MM.1S (cell line): ENCODE data around the gene SHANK1.

ENCODE experiments used
- DNase-seq: peaks from one replicate; pipeline ENCODE4 v3.0.0-alpha.2; 2015
- H2AFZ ChIP-seq: fragments of 300-600 bp; sonication (generic); 2 replicates; pipeline ENCODE4 v1.6.0; 2016; ENCODE audit warnings: antibody characterized with exemption, low read length
- H3F3A ChIP-seq: fragments of 300-600 bp; sonication (generic); 2 replicates; pipeline ENCODE4 v1.6.1; 2016; ENCODE audit warnings: mild to moderate bottlenecking, antibody characterized with exemption, low read length, moderate library complexity, mixed read lengths; ENCODE audit not compliant: insufficient read depth
- H3K27ac ChIP-seq: fragments of 300-600 bp; sonication (generic); 2 replicates; pipeline ENCODE4 v1.5.1; 2016; ENCODE audit warnings: mild to moderate bottlenecking, low read length
- H3K27me3 ChIP-seq: fragments of 300-600 bp; sonication (generic); replicated peaks from 2 replicates; pipeline ENCODE4 v1.6.0; 2016; ENCODE audit warnings: low read length; ENCODE audit not compliant: insufficient read depth
- H3K36me3 ChIP-seq: fragments of 300-600 bp; sonication (generic); replicated peaks from 2 replicates; pipeline ENCODE4 v1.6.1; 2016; ENCODE audit warnings: mild to moderate bottlenecking, low read length, mixed read lengths; ENCODE audit not compliant: insufficient read depth
- H3K4me1 ChIP-seq: fragments of 300-600 bp; sonication (generic); 2 replicates; pipeline ENCODE4 v1.6.1; 2016; ENCODE audit warnings: low read length, mixed read lengths
- H3K4me2 ChIP-seq: fragments of 300-600 bp; sonication (generic); 2 replicates; pipeline ENCODE4 v1.6.0; 2016; ENCODE audit warnings: low read depth, low read length
- H3K4me3 ChIP-seq: fragments of 300-600 bp; sonication (generic); 2 replicates; pipeline ENCODE4 v1.5.1; 2016; ENCODE audit warnings: low read length, mixed read lengths
- H3K79me2 ChIP-seq: fragments of 300-600 bp; sonication (generic); 2 replicates; pipeline ENCODE4 v1.6.1; 2016; ENCODE audit warnings: mixed run types, low read length, mixed read lengths
- H3K9ac ChIP-seq: fragments of 300-600 bp; sonication (generic); 2 replicates; pipeline ENCODE4 v1.6.1; 2016; ENCODE audit warnings: low read length, mixed read lengths
- H3K9me2 ChIP-seq: fragments of 300-600 bp; sonication (generic); replicated peaks from 2 replicates; pipeline ENCODE4 v1.6.1; 2016; ENCODE audit warnings: mild to moderate bottlenecking, low read length, mixed read lengths; ENCODE audit not compliant: insufficient read depth
- H3K9me3 ChIP-seq: fragments of 300-600 bp; sonication (generic); replicated peaks from 2 replicates; pipeline ENCODE4 v1.6.1; 2016; ENCODE audit warnings: mild to moderate bottlenecking, low read length, mixed read lengths; ENCODE audit not compliant: insufficient read depth
- H4K20me1 ChIP-seq: fragments of 300-600 bp; sonication (generic); 2 replicates; pipeline ENCODE4 v1.6.1; 2016; ENCODE audit warnings: mild to moderate bottlenecking, low read length, moderate library complexity, mixed read lengths; ENCODE audit not compliant: insufficient read depth
- EZH2 ChIP-seq: fragments of 300-600 bp; sonication (generic); optimal IDR thresholded peaks from 2 replicates; pipeline ENCODE3; 2017; ENCODE audit warnings: low read depth, mild to moderate bottlenecking, antibody characterized with exemption, low read length, mixed read lengths
- EZH2phosphoT487 ChIP-seq: fragments of 300-600 bp; sonication (generic); IDR thresholded peaks from 2 replicates; pipeline ENCODE4 v1.6.1; 2018; ENCODE audit warnings: antibody characterized with exemption, low read length
- TF ChIP-seq, protein P1 (sequence below): fragments of 300-600 bp; sonication (generic); IDR thresholded peaks from 2 replicates; pipeline ENCODE4 v1.5.1; 2016; ENCODE audit warnings: antibody characterized with exemption, low read length, mixed read lengths

The SHANK1 gene

DNA sequence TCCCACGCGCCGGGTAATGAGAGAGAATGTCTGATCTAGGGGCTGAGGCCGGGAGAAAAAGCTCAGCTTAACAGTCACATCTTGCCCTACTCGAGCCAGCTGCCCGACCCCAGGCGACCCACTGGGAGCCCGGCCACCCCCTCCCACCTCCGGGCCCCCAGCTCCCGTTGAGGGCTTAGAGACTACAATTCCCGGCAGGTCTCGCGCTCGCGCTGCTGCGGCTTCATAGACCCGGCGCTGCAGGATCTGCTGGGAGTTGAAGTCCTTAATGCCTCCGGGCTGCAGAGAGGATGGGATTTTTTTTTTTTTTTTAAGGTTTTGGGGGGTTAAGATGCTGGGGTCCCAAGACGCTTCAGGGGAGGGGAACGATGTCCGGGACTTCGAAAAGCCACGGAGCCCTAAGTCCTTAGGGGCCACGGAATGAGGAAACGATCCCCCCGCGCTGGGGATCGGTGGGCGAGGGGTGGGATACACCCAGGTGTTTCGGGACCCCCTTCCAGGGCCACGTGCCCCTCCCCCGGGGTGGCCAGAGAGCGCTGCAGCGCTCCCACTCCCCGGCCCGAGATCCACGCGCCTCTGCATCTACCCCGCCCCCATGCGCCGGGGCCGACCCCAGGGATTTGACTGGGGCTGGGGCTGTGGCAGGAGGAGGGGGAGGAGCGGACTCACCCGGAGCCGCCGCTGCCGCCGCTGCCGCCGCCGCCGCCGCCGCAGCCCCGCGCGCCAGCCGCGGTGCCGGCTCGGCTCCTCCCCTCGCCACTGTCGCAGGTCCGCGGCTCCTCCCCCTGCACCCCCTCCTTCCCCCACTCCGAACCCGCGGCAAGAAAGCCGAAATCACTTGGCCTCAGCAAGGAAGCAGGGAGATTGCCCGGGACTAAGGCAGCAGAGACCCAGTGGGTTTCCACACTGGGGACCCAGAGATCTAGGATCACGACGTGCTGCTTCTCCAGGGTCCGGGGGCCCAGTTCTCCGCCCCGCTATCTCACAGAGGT, 80.2 kb downstream of the SHANK1 start, which contains the start of gene SYT3:
Gene SYT3, minus strand, starts transcription at position 761 of the 992 bp plus-strand sequence. CDS start 2,470 bp downstream, outside the sequence.
- H3K36me3 ChIP-seq, result no peaks in the 10 kb centered on the region
- H3K4me1 ChIP-seq, result no peaks in the 10 kb centered on the region
- H3K79me2 ChIP-seq, result no peaks in the 10 kb centered on the region
- H3K9me2 ChIP-seq, result no peaks in the 10 kb centered on the region
- no peaks in the 10 kb centered on the region for H4K20me1 ChIP-seq
- no peak within 1 kb of the TSS; the same call in 1 of the 2 replicates for H3K4me3 ChIP-seq
- no peaks in the 10 kb centered on the region for H3F3A ChIP-seq
- peak within 1 kb of the TSS; percentile 32; the same call in 1 of the 2 replicates for H3K4me2 ChIP-seq
- no peak within 1 kb of the TSS for H2AFZ ChIP-seq
- peak; percentile 8 for DNase-seq
- no peak within 1 kb of the TSS for H3K27ac ChIP-seq
- H3K9me3 ChIP-seq, result no peaks in the 10 kb centered on the region
- H3K9ac ChIP-seq, result no peak within 1 kb of the TSS
- peaks cover 49% of the 10 kb centered on the region for H3K27me3 ChIP-seq
- TF ChIP-seq EZH2 (no peak), EZH2phosphoT487 (no peak)
- TF ChIP-seq, protein P1, sequence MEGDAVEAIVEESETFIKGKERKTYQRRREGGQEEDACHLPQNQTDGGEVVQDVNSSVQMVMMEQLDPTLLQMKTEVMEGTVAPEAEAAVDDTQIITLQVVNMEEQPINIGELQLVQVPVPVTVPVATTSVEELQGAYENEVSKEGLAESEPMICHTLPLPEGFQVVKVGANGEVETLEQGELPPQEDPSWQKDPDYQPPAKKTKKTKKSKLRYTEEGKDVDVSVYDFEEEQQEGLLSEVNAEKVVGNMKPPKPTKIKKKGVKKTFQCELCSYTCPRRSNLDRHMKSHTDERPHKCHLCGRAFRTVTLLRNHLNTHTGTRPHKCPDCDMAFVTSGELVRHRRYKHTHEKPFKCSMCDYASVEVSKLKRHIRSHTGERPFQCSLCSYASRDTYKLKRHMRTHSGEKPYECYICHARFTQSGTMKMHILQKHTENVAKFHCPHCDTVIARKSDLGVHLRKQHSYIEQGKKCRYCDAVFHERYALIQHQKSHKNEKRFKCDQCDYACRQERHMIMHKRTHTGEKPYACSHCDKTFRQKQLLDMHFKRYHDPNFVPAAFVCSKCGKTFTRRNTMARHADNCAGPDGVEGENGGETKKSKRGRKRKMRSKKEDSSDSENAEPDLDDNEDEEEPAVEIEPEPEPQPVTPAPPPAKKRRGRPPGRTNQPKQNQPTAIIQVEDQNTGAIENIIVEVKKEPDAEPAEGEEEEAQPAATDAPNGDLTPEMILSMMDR, result no peak

DNA sequence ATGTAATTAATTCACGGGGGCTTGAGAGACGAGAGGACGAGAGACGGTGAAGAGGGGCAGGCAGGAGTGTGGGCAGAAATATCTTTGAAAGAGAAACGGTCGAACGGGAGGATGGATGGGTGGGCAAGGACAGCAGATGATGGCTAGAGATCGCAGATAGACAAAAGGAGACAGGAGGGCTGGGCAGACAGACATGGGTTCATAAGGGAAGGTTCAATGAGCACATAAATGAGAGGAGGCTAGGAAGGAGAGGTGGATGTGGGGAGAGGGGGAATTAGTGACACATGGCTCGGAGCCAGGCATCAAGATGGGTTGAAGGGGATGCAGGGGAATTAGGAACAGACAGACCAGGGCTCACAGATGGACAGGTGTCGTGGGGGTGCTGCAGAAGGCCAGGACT, 81.0 kb downstream of the SHANK1 start:
- DNase-seq, result no peak
- Histone ChIP-seq H3K27ac (no peak overlapping the region), H3K9me2 (no peaks in the 10 kb centered on the region), H3K9ac (no peak overlapping the region), H3K4me2 (no peak overlapping the region), H3K27me3 (peaks cover 50% of the 10 kb centered on the region), H2AFZ (no peak overlapping the region), H4K20me1 (no peaks in the 10 kb centered on the region), H3K9me3 (no peaks in the 10 kb centered on the region), H3K79me2 (no peaks in the 10 kb centered on the region), H3K4me3 (no peak overlapping the region), H3K36me3 (no peaks in the 10 kb centered on the region), H3K4me1 (no peaks in the 10 kb centered on the region), H3F3A (no peaks in the 10 kb centered on the region)
- TF ChIP-seq, protein P1, result no peak
- TF ChIP-seq EZH2phosphoT487 (no peak), EZH2 (no peak)

DNA sequence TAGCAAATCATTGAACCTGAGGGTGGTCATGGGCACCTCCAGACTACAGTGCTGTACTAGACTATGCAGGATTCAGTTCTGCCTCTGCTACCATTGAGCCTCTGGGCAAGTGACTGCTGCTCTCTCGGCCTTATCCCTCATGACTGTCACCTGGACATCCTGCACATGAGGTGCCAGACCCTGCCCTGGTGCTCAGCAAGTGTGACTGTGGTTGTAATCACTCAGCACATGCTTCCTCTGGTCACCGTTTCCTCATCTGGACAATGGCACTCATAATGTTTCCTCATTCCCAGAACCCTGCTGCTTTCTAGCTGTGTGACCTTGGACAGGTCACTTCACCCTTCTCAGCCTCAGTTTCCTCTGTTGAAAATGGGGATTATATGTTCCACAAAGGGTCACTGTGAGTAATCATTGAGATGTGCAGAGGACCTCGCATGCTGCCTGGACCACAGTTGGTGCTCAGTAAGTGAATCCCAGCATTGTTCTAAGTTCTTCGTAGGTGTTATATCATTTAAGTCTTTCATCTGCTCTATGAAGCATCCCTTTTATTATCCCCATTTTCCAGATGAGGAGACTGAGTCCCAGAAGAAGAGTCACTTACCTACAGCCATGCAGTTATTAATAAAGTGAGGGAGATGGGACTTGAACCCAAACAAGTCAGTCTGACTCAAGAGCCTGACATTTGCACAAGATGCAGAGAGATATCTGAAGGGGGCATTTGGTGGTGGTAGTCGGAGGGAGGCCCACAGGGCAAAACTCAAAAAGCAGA, 83.1 kb downstream of the SHANK1 start:
- Histone ChIP-seq H2AFZ (no peak overlapping the region), H4K20me1 (no peaks in the 10 kb centered on the region), H3K27ac (no peak overlapping the region), H3K36me3 (no peaks in the 10 kb centered on the region), H3K9me3 (no peaks in the 10 kb centered on the region), H3K4me3 (no peak overlapping the region), H3K9me2 (no peaks in the 10 kb centered on the region), H3K9ac (no peak overlapping the region), H3K79me2 (no peaks in the 10 kb centered on the region), H3K4me2 (no peak overlapping the region), H3K27me3 (peaks cover 56% of the 10 kb centered on the region), H3F3A (no peaks in the 10 kb centered on the region), H3K4me1 (no peaks in the 10 kb centered on the region)
- no peak for DNase-seq
- TF ChIP-seq EZH2, result no peak
- TF ChIP-seq, protein P1, result no peak
- TF ChIP-seq EZH2phosphoT487, result no peak
